ENCODE results near the gene CCDC190. TPM values are rescaled to one million over a fixed set of nuclear protein-coding genes. Genes with fewer than 3 reads are reported as not detected.

The CCDC190 gene
- total and polyA plus RNA-seq, 2 of the 13 experiments (the other 11 are each of a cell fraction or from before 2014, with no cell fraction given), result not detected

GRCh38 chr1:162892906-162893611, 32.1 kb upstream of the CCDC190 start (continued):
- TF ChIP-seq ZNF362 (CRISPR knock-in tag; IDR thresholded peaks at IDR 0.05; ENCODE audit: borderline replicate concordance) (no peak), ZNF740 (CRISPR knock-in tag; IDR thresholded peaks at IDR 0.05) (no peak), ZNF800 (CRISPR knock-in tag; IDR thresholded peaks at IDR 0.05) (no peak), ZMYM2 (CRISPR knock-in tag; IDR thresholded peaks at IDR 0.05) (no peak), ARID3A (IDR thresholded peaks at IDR 0.05; ENCODE audit: low read depth, low read length) (0 out of 2 replicates have a peak, but pooled peaks have one; percentile 36), ZNF510 (CRISPR knock-in tag; IDR thresholded peaks at IDR 0.05; ENCODE audit: low read depth) (no peak), ZC3H4 (CRISPR knock-in tag; IDR thresholded peaks at IDR 0.05; ENCODE audit: borderline replicate concordance) (no peak), TRAFD1 (CRISPR knock-in tag; IDR thresholded peaks at IDR 0.05; ENCODE audit: borderline replicate concordance) (no peak), ZBTB38 (CRISPR knock-in tag; IDR thresholded peaks at IDR 0.05) (no peak), ETV5 (CRISPR knock-in tag; IDR thresholded peaks at IDR 0.05; ENCODE audit: borderline replicate concordance) (peak; percentile 99), ZNF430 (CRISPR knock-in tag; IDR thresholded peaks at IDR 0.05) (0 out of 2 replicates have a peak, but pooled peaks have one; percentile 35), HNRNPK (IDR thresholded peaks at IDR 0.05; ENCODE audit: low read depth, low read length, poor library complexity, severe bottlenecking) (no peak), TAF1 (CRISPR knock-in tag; IDR thresholded peaks at IDR 0.05) (no peak), ZBTB20 (CRISPR knock-in tag; IDR thresholded peaks at IDR 0.05; ENCODE audit: borderline replicate concordance, low read depth) (peak; percentile 72; the same call in 1 of the 2 replicates), RARG (CRISPR knock-in tag; IDR thresholded peaks at IDR 0.05; ENCODE audit: low read depth) (no peak), EZH2 (conservative IDR thresholded peaks at IDR 0.05; ENCODE audit: low read depth, low read length) (no peak), ATAD3A (CRISPR knock-in tag; IDR thresholded peaks at IDR 0.05) (no peak), YEATS4 (CRISPR knock-in tag; IDR thresholded peaks at IDR 0.05; ENCODE audit: borderline replicate concordance) (no peak), NONO (IDR thresholded peaks at IDR 0.05) (no peak), NONO (CRISPR knock-in tag; conservative IDR thresholded peaks at IDR 0.05) (0 out of 2 replicates have a peak, but pooled peaks have one; percentile 32), ZNF552 (CRISPR knock-in tag; IDR thresholded peaks at IDR 0.05; ENCODE audit: borderline replicate concordance) (no peak), KLF6 (CRISPR knock-in tag; IDR thresholded peaks at IDR 0.05) (no peak), MEIS1 (CRISPR knock-in tag; IDR thresholded peaks at IDR 0.05; ENCODE audit: borderline replicate concordance) (no peak)
